Measurements from ENCODE around the gene MGA. TPM values are rescaled to one million over a fixed set of nuclear protein-coding genes. Genes with fewer than 3 reads are reported as not detected.

Gene MGA
- total RNA-seq, 4 donors from 2014 or later: 29.7 to 53.8 (median 31.7) TPM

GRCh38 chr15:41689083-41689482 is 28.9 kb downstream of the MGA start:
- no peak for DNase-seq (ENCODE audit: low spot score in 2 of 2)
- Histone ChIP-seq H3K36me3 (no peaks in the 10 kb centered on the region), H3K4me1 (peaks cover 0 to 14% (median 0%) of the 10 kb centered on the region in 4 donors), H3K9me3 (no peaks in the 10 kb centered on the region), H3K27ac (no peak overlapping the region), H3K27me3 (no peaks in the 10 kb centered on the region), H3K4me3 (no peak overlapping the region)
- TF ChIP-seq CTCF (IDR thresholded peaks at IDR 0.05) (no peak), EP300 (IDR thresholded peaks at IDR 0.05) (no peak), POLR2A (IDR thresholded peaks at IDR 0.05) (no peak)
- 94 to 100% methylated on average over 1 of the region's 1 CpG for WGBS, 2 donors

- H3K27ac ChIP-seq: no peak overlapping the region
- TF ChIP-seq EP300 (IDR thresholded peaks at IDR 0.05) (no peak), POLR2A (IDR thresholded peaks at IDR 0.05) (no peak), CTCF (IDR thresholded peaks at IDR 0.05) (no peak)
- DNase-seq (ENCODE audit: low spot score in 2 of 2): no peak
- H3K9me3 ChIP-seq: no peaks in the 10 kb centered on the region
- H3K4me3 ChIP-seq: no peak overlapping the region
- peaks cover 0 to 14% (median 0%) of the 10 kb centered on the region in 4 donors for H3K4me1 ChIP-seq
- WGBS, 2 donors: 76 to 91% methylated on average over 1 of the region's 1 CpG
- no peaks in the 10 kb centered on the region for H3K36me3 ChIP-seq
- H3K27me3 ChIP-seq: no peaks in the 10 kb centered on the region
These were observed 29.6 kb downstream of the MGA start for GRCh38 chr15:41689834-41690233.

DNA sequence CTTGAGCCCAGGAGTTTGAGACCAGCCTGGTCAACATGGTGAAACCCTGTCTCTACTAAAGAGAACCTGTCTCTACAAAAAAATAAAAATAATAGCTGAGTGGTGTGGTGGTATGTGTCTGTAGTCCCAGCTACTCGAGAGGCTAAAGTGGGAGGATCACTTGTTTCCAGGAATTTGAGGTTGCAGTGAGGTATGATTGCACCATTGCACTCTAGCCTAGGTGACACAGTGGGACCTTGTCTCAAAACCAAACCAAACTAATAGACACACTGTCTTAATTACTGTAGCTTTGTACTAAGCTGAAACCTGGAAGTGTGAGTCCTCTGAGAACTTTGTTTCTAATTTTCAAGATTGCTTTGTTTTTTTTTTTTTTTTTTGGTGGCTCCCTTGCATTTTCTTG is 30.4 kb downstream of the MGA start:
- no peak for TF ChIP-seq POLR2A (IDR thresholded peaks at IDR 0.05)
- no peaks in the 10 kb centered on the region for H3K9me3 ChIP-seq
- no peak overlapping the region for H3K4me3 ChIP-seq
- WGBS, 2 donors: 70 to 78% methylated on average over 1 of the region's 1 CpG
- no peak for DNase-seq (ENCODE audit: low spot score in 2 of 2)
- no peak overlapping the region for H3K27ac ChIP-seq
- H3K4me1 ChIP-seq: peaks cover 0 to 14% (median 0%) of the 10 kb centered on the region in 4 donors
- H3K27me3 ChIP-seq: no peaks in the 10 kb centered on the region
- no peaks in the 10 kb centered on the region for H3K36me3 ChIP-seq

- H3K36me3 ChIP-seq: peaks cover 0 to 3% (median 0%) of the 10 kb centered on the region in 3 donors
- no peak overlapping the region for H3K4me3 ChIP-seq
- peaks cover 0 to 19% (median 2%) of the 10 kb centered on the region in 4 donors for H3K4me1 ChIP-seq
- 86 to 91% methylated on average over 2 of the region's 2 CpGs for WGBS, 2 donors
- H3K9me3 ChIP-seq: no peaks in the 10 kb centered on the region
- no peaks in the 10 kb centered on the region for H3K27me3 ChIP-seq
- no peak for DNase-seq (ENCODE audit: low spot score in 2 of 2)
- H3K27ac ChIP-seq: no peak overlapping the region
- TF ChIP-seq POLR2A (IDR thresholded peaks at IDR 0.05): no peak
- TF ChIP-seq CTCF (IDR thresholded peaks at IDR 0.05): no peak
- TF ChIP-seq EP300 (IDR thresholded peaks at IDR 0.05): no peak
These were observed 31.3 kb downstream of the MGA start for GRCh38 chr15:41691471-41691870.

- no peak for TF ChIP-seq EP300 (IDR thresholded peaks at IDR 0.05)
- TF ChIP-seq POLR2A (IDR thresholded peaks at IDR 0.05): no peak
- no peak for TF ChIP-seq CTCF (IDR thresholded peaks at IDR 0.05)
- WGBS, 2 donors: 74 to 82% methylated on average over 4 of the region's 4 CpGs
- no peak for DNase-seq (ENCODE audit: low spot score in 2 of 2)
- H3K9me3 ChIP-seq: no peaks in the 10 kb centered on the region
- H3K36me3 ChIP-seq: peaks cover 0 to 8% (median 0%) of the 10 kb centered on the region in 3 donors
- H3K27me3 ChIP-seq: no peaks in the 10 kb centered on the region
- peaks cover 0 to 20% (median 2%) of the 10 kb centered on the region in 4 donors for H3K4me1 ChIP-seq
- H3K27ac ChIP-seq: no peak overlapping the region
- no peak overlapping the region for H3K4me3 ChIP-seq
These were observed 31.8 kb downstream of the MGA start for GRCh38 chr15:41692049-41692448.

GRCh38 chr15:41693757-41694156 is 33.6 kb downstream of the MGA start:
- Histone ChIP-seq H3K4me1 (peaks cover 0 to 20% (median 2%) of the 10 kb centered on the region in 4 donors), H3K36me3 (peaks cover 0 to 12% (median 0%) of the 10 kb centered on the region in 3 donors), H3K27ac (no peak overlapping the region), H3K27me3 (no peaks in the 10 kb centered on the region), H3K4me3 (no peak overlapping the region), H3K9me3 (no peaks in the 10 kb centered on the region)
- DNase-seq (ENCODE audit: low spot score in 2 of 2): no peak
- 77 to 95% methylated on average over 4 of the region's 4 CpGs for WGBS, 2 donors
- TF ChIP-seq CTCF (IDR thresholded peaks at IDR 0.05) (no peak), EP300 (IDR thresholded peaks at IDR 0.05) (no peak), POLR2A (IDR thresholded peaks at IDR 0.05) (no peak)

Data from tibial nerve (tissue), 4 donors.